ENCODE measurements around the gene DNAJA3. TPM values are rescaled to one million over a fixed set of nuclear protein-coding genes. Genes with fewer than 3 reads are reported as not detected.

Gene DNAJA3
- total RNA-seq, 1 experiment from 2014 or later: 56.2 TPM

GRCh38 chr16:4383591-4384444 is 41.9 kb upstream of the DNAJA3 start:
- H3K36me3 Mint-ChIP-seq (ENCODE audit: insufficient read depth in 1 of 3, low read depth in 3 of 3): peaks cover 0 to 3% (median 2%) of the 10 kb centered on the region in 3 experiments; a peak in 4 of 7 replicates
- H3K27me3 Mint-ChIP-seq (ENCODE audit: low read depth): no peaks in the 10 kb centered on the region
- H3T11ph ChIP-seq (ENCODE audit: low read length): no peak overlapping the region
- H3K27ac Mint-ChIP-seq: peak overlapping the region in 1 of 3 experiments; percentile 40; a peak in 2 of 7 replicates
- no peaks in the 10 kb centered on the region for H3K23me2 ChIP-seq (ENCODE audit: insufficient read length, low read depth, low read length, poor library complexity, severe bottlenecking)
- H2BK120ac ChIP-seq (ENCODE audit: low read depth, low read length, poor library complexity, severe bottlenecking): no peak overlapping the region
- no peaks in the 10 kb centered on the region for H3K79me1 ChIP-seq (ENCODE audit: insufficient read depth, low read depth, low read length, poor library complexity, severe bottlenecking)
- H3K14ac ChIP-seq (ENCODE audit: insufficient read depth, low read length): no peak overlapping the region; the same call in 1 of the 2 replicates
- H3K4me1 ChIP-seq (ENCODE audit: insufficient read depth, low read length): no peaks in the 10 kb centered on the region; the same call in 1 of the 2 replicates
- no peak overlapping the region for H4K8ac ChIP-seq (replicated peaks; ENCODE audit: insufficient read length, low read depth, low read length)
- H4K5ac ChIP-seq (ENCODE audit: insufficient read length, low read depth, low read length): no peak overlapping the region
- H2BK20ac ChIP-seq (ENCODE audit: low read depth, low read length, poor library complexity, severe bottlenecking): no peak overlapping the region
- no peak overlapping the region for H2BK15ac ChIP-seq (ENCODE audit: low read depth, low read length)
- DNase-seq: no peak
- no peak overlapping the region for H3K23ac ChIP-seq (ENCODE audit: insufficient read length, low read depth, low read length)
- no peak overlapping the region for H3K27ac ChIP-seq (ENCODE audit: insufficient read length, low read depth, low read length)
- no peak overlapping the region for H3K4me2 ChIP-seq (ENCODE audit: insufficient read depth, insufficient read length, low read length)
- H3K27me3 ChIP-seq (ENCODE audit: insufficient read depth, low read length): no peaks in the 10 kb centered on the region
- H2AFZ ChIP-seq (ENCODE audit: low read length): no peak overlapping the region
- no peak overlapping the region for H3K18ac ChIP-seq (ENCODE audit: insufficient read length, low read depth, low read length)
- H3K4ac ChIP-seq (ENCODE audit: low read depth, low read length): no peak overlapping the region
- H3K9me3 Mint-ChIP-seq: no peaks in the 10 kb centered on the region
- no peak overlapping the region for H3K4me3 Mint-ChIP-seq
- no peaks in the 10 kb centered on the region for H3K79me2 ChIP-seq (ENCODE audit: insufficient read depth, low read length)
- no peak for TF ChIP-seq CTCF (conservative IDR thresholded peaks at IDR 0.05)
- no peak overlapping the region for H2BK5ac ChIP-seq (ENCODE audit: insufficient read length, low read length)
- H3K9ac ChIP-seq (ENCODE audit: extremely low read depth, insufficient read length, low read length): no peak overlapping the region
- H3K56ac ChIP-seq (ENCODE audit: insufficient read length, low read depth, low read length): no peak overlapping the region
- peaks cover 3 to 15% of the 10 kb centered on the region in 2 experiments for H3K4me1 Mint-ChIP-seq
- no peak overlapping the region for H4K91ac ChIP-seq (ENCODE audit: insufficient read length, low read depth, low read length)
- H4K20me1 ChIP-seq (ENCODE audit: control insufficient read depth, insufficient read depth, insufficient read length): no peaks in the 10 kb centered on the region
- H3K9me3 ChIP-seq (ENCODE audit: control insufficient read depth, low read depth, low read length): no peaks in the 10 kb centered on the region
- no peak overlapping the region for H2AK5ac ChIP-seq (ENCODE audit: insufficient read length, low read length)
- no CpG with 5 or more reads among the region's 12 CpGs for WGBS (ENCODE audit: extremely low coverage, insufficient read length, low lambda C conversion rate)
- H2BK12ac ChIP-seq (ENCODE audit: insufficient read length, low read depth, low read length): no peak overlapping the region

All from H9 (cell line).